MM.1S (cell line): ENCODE data around the gene LDLRAD4.

ENCODE experiments used
- DNase-seq: peaks from one replicate; pipeline ENCODE4 v3.0.0-alpha.2; 2015
- H2AFZ ChIP-seq: fragments of 300-600 bp; sonication (generic); 2 replicates; pipeline ENCODE4 v1.6.0; 2016; ENCODE audit warnings: antibody characterized with exemption, low read length
- H3F3A ChIP-seq: fragments of 300-600 bp; sonication (generic); 2 replicates; pipeline ENCODE4 v1.6.1; 2016; ENCODE audit warnings: mild to moderate bottlenecking, antibody characterized with exemption, low read length, moderate library complexity, mixed read lengths; ENCODE audit not compliant: insufficient read depth
- H3K27ac ChIP-seq: fragments of 300-600 bp; sonication (generic); 2 replicates; pipeline ENCODE4 v1.5.1; 2016; ENCODE audit warnings: mild to moderate bottlenecking, low read length
- H3K27me3 ChIP-seq: fragments of 300-600 bp; sonication (generic); replicated peaks from 2 replicates; pipeline ENCODE4 v1.6.0; 2016; ENCODE audit warnings: low read length; ENCODE audit not compliant: insufficient read depth
- H3K36me3 ChIP-seq: fragments of 300-600 bp; sonication (generic); replicated peaks from 2 replicates; pipeline ENCODE4 v1.6.1; 2016; ENCODE audit warnings: mild to moderate bottlenecking, low read length, mixed read lengths; ENCODE audit not compliant: insufficient read depth
- H3K4me1 ChIP-seq: fragments of 300-600 bp; sonication (generic); 2 replicates; pipeline ENCODE4 v1.6.1; 2016; ENCODE audit warnings: low read length, mixed read lengths
- H3K4me2 ChIP-seq: fragments of 300-600 bp; sonication (generic); 2 replicates; pipeline ENCODE4 v1.6.0; 2016; ENCODE audit warnings: low read depth, low read length
- H3K4me3 ChIP-seq: fragments of 300-600 bp; sonication (generic); 2 replicates; pipeline ENCODE4 v1.5.1; 2016; ENCODE audit warnings: low read length, mixed read lengths
- H3K79me2 ChIP-seq: fragments of 300-600 bp; sonication (generic); 2 replicates; pipeline ENCODE4 v1.6.1; 2016; ENCODE audit warnings: mixed run types, low read length, mixed read lengths
- H3K9ac ChIP-seq: fragments of 300-600 bp; sonication (generic); 2 replicates; pipeline ENCODE4 v1.6.1; 2016; ENCODE audit warnings: low read length, mixed read lengths
- H3K9me2 ChIP-seq: fragments of 300-600 bp; sonication (generic); replicated peaks from 2 replicates; pipeline ENCODE4 v1.6.1; 2016; ENCODE audit warnings: mild to moderate bottlenecking, low read length, mixed read lengths; ENCODE audit not compliant: insufficient read depth
- H3K9me3 ChIP-seq: fragments of 300-600 bp; sonication (generic); replicated peaks from 2 replicates; pipeline ENCODE4 v1.6.1; 2016; ENCODE audit warnings: mild to moderate bottlenecking, low read length, mixed read lengths; ENCODE audit not compliant: insufficient read depth
- H4K20me1 ChIP-seq: fragments of 300-600 bp; sonication (generic); 2 replicates; pipeline ENCODE4 v1.6.1; 2016; ENCODE audit warnings: mild to moderate bottlenecking, low read length, moderate library complexity, mixed read lengths; ENCODE audit not compliant: insufficient read depth
- CTCF ChIP-seq: fragments of 300-600 bp; sonication (generic); IDR thresholded peaks from 2 replicates; pipeline ENCODE4 v1.5.1; 2016; ENCODE audit warnings: antibody characterized with exemption, low read length, mixed read lengths
- EZH2 ChIP-seq: fragments of 300-600 bp; sonication (generic); optimal IDR thresholded peaks from 2 replicates; pipeline ENCODE3; 2017; ENCODE audit warnings: low read depth, mild to moderate bottlenecking, antibody characterized with exemption, low read length, mixed read lengths
- EZH2phosphoT487 ChIP-seq: fragments of 300-600 bp; sonication (generic); IDR thresholded peaks from 2 replicates; pipeline ENCODE4 v1.6.1; 2018; ENCODE audit warnings: antibody characterized with exemption, low read length

The LDLRAD4 gene

GRCh38 chr18:13620206-13620672, 401.7 kb downstream of the LDLRAD4 start:
- DNase-seq: no peak
- H3K79me2 ChIP-seq: no peaks in the 10 kb centered on the region

GRCh38 chr18:13620818-13621445, 402.4 kb downstream of the LDLRAD4 start:
- Histone ChIP-seq H3K4me1 (no peaks in the 10 kb centered on the region), H3K9ac (no peak overlapping the region), H3K27me3 (no peaks in the 10 kb centered on the region), H3K9me3 (no peaks in the 10 kb centered on the region; the same call in 1 of the 2 replicates), H3K4me2 (no peak overlapping the region), H3F3A (no peaks in the 10 kb centered on the region), H3K9me2 (no peaks in the 10 kb centered on the region), H3K4me3 (no peak overlapping the region), H3K79me2 (no peaks in the 10 kb centered on the region), H3K36me3 (no peaks in the 10 kb centered on the region), H2AFZ (no peak overlapping the region), H3K27ac (no peak overlapping the region), H4K20me1 (no peaks in the 10 kb centered on the region)
- no peak for DNase-seq
- TF ChIP-seq CTCF: no peak

More at GRCh38 chr18:13620206-13620672, 401.7 kb downstream of the LDLRAD4 start:
- Histone ChIP-seq H3K4me2 (no peak overlapping the region), H3K27me3 (no peaks in the 10 kb centered on the region), H3K27ac (no peak overlapping the region), H3F3A (no peaks in the 10 kb centered on the region), H3K36me3 (no peaks in the 10 kb centered on the region), H2AFZ (no peak overlapping the region), H3K4me3 (no peak overlapping the region), H3K9me3 (no peaks in the 10 kb centered on the region; the same call in 1 of the 2 replicates), H3K9ac (no peak overlapping the region), H3K9me2 (no peaks in the 10 kb centered on the region), H4K20me1 (no peaks in the 10 kb centered on the region), H3K4me1 (no peaks in the 10 kb centered on the region)
- TF ChIP-seq EZH2phosphoT487: no peak
- no peak for TF ChIP-seq CTCF
- TF ChIP-seq EZH2: no peak

GRCh38 chr18:13621446-13621849, 402.9 kb downstream of the LDLRAD4 start:
- no peak for TF ChIP-seq EZH2phosphoT487
- no peak for TF ChIP-seq CTCF
- TF ChIP-seq EZH2: no peak
- no peaks in the 10 kb centered on the region for H4K20me1 ChIP-seq
- no peaks in the 10 kb centered on the region for H3F3A ChIP-seq
- H2AFZ ChIP-seq: no peak overlapping the region
- no peaks in the 10 kb centered on the region for H3K9me2 ChIP-seq
- DNase-seq: no peak
- H3K9ac ChIP-seq: no peak overlapping the region
- H3K4me3 ChIP-seq: no peak overlapping the region
- H3K4me2 ChIP-seq: no peak overlapping the region
- H3K9me3 ChIP-seq: no peaks in the 10 kb centered on the region; the same call in 1 of the 2 replicates
- no peaks in the 10 kb centered on the region for H3K79me2 ChIP-seq
- H3K36me3 ChIP-seq: no peaks in the 10 kb centered on the region
- no peaks in the 10 kb centered on the region for H3K27me3 ChIP-seq
- H3K4me1 ChIP-seq: no peaks in the 10 kb centered on the region
- no peak overlapping the region for H3K27ac ChIP-seq
